ENCODE data around the gene PLPP3. TPM values are rescaled to one million over a fixed set of nuclear protein-coding genes. Genes with fewer than 3 reads are reported as not detected.

Gene PLPP3
- total and polyA plus RNA-seq, 3 donors from 2014 or later, result 41.5 to 103 (median 82.0) TPM

DNA sequence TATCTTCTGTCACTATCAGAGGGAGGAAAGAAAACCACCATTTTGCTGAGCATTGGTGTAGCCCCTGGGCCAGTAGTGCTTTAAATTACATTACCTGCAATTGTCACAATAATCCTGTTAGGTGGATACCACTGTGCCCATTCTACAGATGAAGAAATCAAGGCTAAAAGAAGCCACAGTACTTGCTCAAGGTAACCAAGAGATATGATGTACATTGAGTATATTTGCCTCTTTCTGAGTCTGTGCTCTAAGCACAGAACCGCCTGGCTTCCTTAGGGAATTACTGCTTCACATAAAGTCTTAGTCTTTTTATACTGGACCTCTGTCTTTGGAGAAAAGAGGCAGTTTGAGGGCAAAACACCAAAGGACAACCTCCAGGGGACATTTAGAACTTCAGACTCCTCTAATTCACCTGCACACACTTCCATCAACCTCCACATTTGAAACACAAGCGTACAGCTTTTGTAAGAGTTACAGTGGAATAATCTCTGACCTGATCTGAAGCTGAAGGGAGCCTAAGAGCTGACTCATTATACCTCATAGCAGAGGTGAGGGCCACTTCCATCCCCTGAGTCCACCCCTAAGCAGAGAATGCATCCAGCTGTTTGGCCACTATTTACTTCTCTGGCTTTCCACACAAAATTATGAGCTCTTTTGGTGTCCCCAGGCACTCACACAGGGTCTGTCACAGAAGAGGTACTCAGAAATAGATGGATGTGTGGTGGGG, 61.8 kb downstream of the PLPP3 start:
- no peak overlapping the region for H3K4me3 ChIP-seq
- no peaks in the 10 kb centered on the region for H3K9me3 ChIP-seq
- H3K36me3 ChIP-seq (ENCODE audit: low read depth, missing control alignments), result no peaks in the 10 kb centered on the region
- no peaks in the 10 kb centered on the region for H3K27me3 ChIP-seq
- TF ChIP-seq, protein P1, sequence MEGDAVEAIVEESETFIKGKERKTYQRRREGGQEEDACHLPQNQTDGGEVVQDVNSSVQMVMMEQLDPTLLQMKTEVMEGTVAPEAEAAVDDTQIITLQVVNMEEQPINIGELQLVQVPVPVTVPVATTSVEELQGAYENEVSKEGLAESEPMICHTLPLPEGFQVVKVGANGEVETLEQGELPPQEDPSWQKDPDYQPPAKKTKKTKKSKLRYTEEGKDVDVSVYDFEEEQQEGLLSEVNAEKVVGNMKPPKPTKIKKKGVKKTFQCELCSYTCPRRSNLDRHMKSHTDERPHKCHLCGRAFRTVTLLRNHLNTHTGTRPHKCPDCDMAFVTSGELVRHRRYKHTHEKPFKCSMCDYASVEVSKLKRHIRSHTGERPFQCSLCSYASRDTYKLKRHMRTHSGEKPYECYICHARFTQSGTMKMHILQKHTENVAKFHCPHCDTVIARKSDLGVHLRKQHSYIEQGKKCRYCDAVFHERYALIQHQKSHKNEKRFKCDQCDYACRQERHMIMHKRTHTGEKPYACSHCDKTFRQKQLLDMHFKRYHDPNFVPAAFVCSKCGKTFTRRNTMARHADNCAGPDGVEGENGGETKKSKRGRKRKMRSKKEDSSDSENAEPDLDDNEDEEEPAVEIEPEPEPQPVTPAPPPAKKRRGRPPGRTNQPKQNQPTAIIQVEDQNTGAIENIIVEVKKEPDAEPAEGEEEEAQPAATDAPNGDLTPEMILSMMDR (IDR thresholded peaks at IDR 0.05), result no peak
- no peak for TF ChIP-seq POLR2A (IDR thresholded peaks at IDR 0.05)
- intact Hi-C loops (cut with DNase I; ENCODE audit: low total_unique reads), result no loop called here
- no peak for DNase-seq
- 93 to 100% methylated on average over 2 of the region's 2 CpGs for WGBS, 2 donors
- H3K27ac ChIP-seq, result no peak overlapping the region
- no peaks in the 10 kb centered on the region for H3K4me1 ChIP-seq

DNA sequence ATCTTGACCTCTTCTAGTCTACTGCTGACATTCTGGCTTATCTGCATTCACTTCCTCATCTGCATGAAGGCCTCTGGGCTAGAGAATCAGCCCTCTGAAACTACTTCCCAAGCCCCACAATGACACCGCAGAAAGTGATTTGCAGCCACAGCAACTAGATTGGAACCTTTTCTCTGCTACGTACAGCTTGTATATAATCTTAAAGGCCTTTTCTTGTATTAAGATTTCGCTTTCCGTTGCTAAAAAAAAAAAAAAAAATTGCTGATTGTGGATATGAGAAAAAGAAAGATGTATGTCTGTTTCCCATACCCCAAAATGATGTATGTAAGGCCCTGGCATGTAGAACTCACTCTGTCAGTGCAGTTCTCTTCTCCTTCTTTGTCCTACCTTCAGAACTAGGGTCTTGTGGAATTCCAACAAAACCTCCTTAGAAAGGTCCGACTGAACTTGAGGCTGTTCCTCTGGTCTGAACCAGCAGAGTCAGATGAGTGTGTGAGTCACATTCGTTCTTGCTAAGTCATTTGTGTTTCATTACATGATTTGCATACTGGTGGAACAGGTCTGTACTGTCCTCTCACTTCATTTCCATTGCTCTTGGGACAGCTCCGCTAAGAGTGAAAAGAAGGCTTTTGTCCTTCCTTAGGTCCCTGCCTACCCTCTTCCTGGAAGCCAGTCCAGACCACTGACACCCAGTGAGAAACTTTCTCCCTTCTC, 62.7 kb downstream of the PLPP3 start:
- TF ChIP-seq POLR2A (IDR thresholded peaks at IDR 0.05), result no peak
- TF ChIP-seq, protein P1 (IDR thresholded peaks at IDR 0.05), result no peak
- Histone ChIP-seq H3K27ac (no peak overlapping the region), H3K27me3 (no peaks in the 10 kb centered on the region), H3K9me3 (no peaks in the 10 kb centered on the region), H3K4me1 (no peaks in the 10 kb centered on the region), H3K4me3 (no peak overlapping the region), H3K36me3 (ENCODE audit: low read depth, missing control alignments) (no peaks in the 10 kb centered on the region)
- DNase-seq, result no peak
- intact Hi-C loops (cut with DNase I; ENCODE audit: low total_unique reads), result no loop called here
- 79 to 84% methylated on average over 7 of the region's 7 CpGs for WGBS, 2 donors

DNA sequence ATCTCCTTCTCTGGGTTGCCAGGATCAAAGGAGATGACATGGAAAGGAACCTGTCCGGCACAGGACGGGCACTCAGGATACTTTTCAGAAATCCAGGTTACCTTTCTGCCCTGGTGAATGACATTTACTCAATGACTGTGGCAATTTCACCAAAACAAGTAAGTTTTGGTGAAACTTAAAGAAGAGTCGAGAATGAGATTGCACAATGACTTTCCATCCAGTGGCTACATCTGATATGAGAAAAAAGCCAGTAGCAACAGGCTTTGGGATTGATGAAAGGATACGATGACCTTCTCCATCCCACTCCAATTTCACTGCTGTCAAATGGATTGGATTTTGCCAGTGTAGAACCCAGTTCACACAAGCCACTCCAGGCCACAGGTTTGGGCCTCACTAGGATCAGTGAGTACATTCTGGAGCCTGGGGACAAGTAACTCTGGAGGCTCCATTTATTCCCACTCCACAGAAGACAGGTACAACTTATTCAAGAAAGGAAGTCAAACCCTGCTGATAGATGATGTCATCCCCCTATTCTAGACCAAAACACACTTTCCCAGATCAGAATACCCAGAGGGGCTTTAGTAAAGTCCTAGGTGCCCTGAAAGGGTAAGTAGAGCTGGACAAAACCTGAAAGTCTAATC, 63.3 kb downstream of the PLPP3 start:
- no peak overlapping the region for H3K4me3 ChIP-seq
- no peaks in the 10 kb centered on the region for H3K9me3 ChIP-seq
- intact Hi-C loops (cut with DNase I; ENCODE audit: low total_unique reads), result no loop called here
- no peaks in the 10 kb centered on the region for H3K4me1 ChIP-seq
- H3K27me3 ChIP-seq, result no peaks in the 10 kb centered on the region
- 85 to 98% methylated on average over 4 of the region's 4 CpGs for WGBS, 2 donors
- H3K36me3 ChIP-seq (ENCODE audit: low read depth, missing control alignments), result no peaks in the 10 kb centered on the region
- no peak for DNase-seq
- TF ChIP-seq, protein P1 (IDR thresholded peaks at IDR 0.05), result no peak
- no peak overlapping the region for H3K27ac ChIP-seq

DNA sequence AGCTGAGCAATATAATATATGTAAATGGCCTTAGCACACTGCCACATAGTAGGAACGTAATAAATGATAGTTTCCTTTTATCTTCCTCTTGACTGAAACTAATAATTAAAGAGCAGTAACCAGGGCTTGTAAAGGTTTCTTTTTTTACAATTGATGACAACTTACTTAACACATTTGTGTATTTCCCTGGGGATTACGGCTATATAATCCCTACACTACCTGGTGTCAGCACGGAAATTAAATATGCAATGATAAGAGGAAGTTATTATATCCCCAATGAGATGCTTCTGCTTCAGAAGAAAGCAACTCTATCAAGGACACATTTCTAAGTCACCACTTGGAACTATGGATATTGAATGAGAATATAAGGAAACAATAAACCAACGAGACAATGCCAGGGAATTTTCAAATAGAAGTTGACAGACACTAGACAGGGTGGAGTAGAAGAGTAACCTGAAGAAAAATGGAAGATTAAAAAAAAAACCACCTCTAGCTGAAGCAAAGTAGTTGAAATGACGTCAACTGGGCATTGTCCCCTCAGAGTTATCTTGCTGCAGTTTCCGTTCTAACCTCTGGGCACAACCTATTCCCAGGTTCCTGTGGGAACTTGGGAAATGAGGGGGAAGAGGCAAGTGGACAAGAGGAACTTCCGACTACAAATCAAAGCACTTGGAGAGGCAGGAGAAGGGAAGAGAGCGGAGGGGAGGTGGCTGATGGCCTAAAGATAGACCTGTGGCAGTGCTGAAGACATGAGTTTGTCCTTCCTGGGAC, 66.5 kb downstream of the PLPP3 start:
- WGBS, 2 donors, result 75 to 82% methylated on average over 8 of the region's 8 CpGs
- no peak for DNase-seq
- no peaks in the 10 kb centered on the region for H3K4me1 ChIP-seq
- no peak for TF ChIP-seq POLR2A (IDR thresholded peaks at IDR 0.05)
- TF ChIP-seq, protein P1 (IDR thresholded peaks at IDR 0.05), result no peak
- no peaks in the 10 kb centered on the region for H3K36me3 ChIP-seq (ENCODE audit: low read depth, missing control alignments)
- no peaks in the 10 kb centered on the region for H3K9me3 ChIP-seq
- intact Hi-C loops (cut with DNase I; ENCODE audit: low total_unique reads), result no loop called here
- H3K27ac ChIP-seq, result no peak overlapping the region
- H3K4me3 ChIP-seq, result no peak overlapping the region
- no peaks in the 10 kb centered on the region for H3K27me3 ChIP-seq

Measured in testis (tissue), 3 donors.